Sigmoid colon (tissue), 7 donors: Measurements from ENCODE around the gene ZP1. TPM values are rescaled to one million over a fixed set of nuclear protein-coding genes. Genes with fewer than 3 reads are reported as not detected.

ENCODE experiments used
- DNase-seq: peaks from one replicate; pipeline ENCODE4 v3.0.0-alpha.2; 2019
- H3K27ac ChIP-seq, 4 donors: fragments of 200-600 bp; sonication (generic); one replicate each; pipeline ENCODE4 v1.5.1; 2016 to 2019; ENCODE audit warnings: mild to moderate bottlenecking in 1 of 4
- H3K27me3 ChIP-seq, 3 donors: fragments of 200-600 bp; sonication (generic); one replicate each; pipeline ENCODE4 v1.5.1; 2019; ENCODE audit warnings: mild to moderate bottlenecking in 1 of 3
- H3K36me3 ChIP-seq, 4 donors: fragments of 200-600 bp; sonication (generic); one replicate each; pipeline ENCODE4 v1.5.1; 2016 to 2019
- H3K4me1 ChIP-seq, 4 donors: fragments of 200-600 bp; sonication (generic); one replicate each; pipeline ENCODE4 v1.5.1; 2017 to 2019
- H3K4me3 ChIP-seq, 4 donors: fragments of 200-600 bp; sonication (generic); one replicate each; pipeline ENCODE4 v1.5.1; 2017 to 2019; ENCODE audit warnings: mild to moderate bottlenecking in 2 of 4, moderate library complexity in 1 of 4
- H3K9me3 ChIP-seq, 4 donors: fragments of 200-600 bp in 3 of 4; sonication (generic) in 3 of 4; one replicate each; pipeline versions ENCODE4 v1.5.1 to v1.6.1; 2013 to 2019
- CTCF ChIP-seq, 4 experiments: fragments of 450-650 bp in 3 of 4; fragments of 200-600 bp in 1 of 4; IDR thresholded peaks; one replicate each; pipeline ENCODE4 v1.5.1; 2016 to 2019; ENCODE audit warnings: antibody characterized with exemption in 4 of 4, mild to moderate bottlenecking in 3 of 4, moderate library complexity in 2 of 4
- EP300 ChIP-seq, 4 donors: sonication (generic); formaldehyde crosslinking; IDR thresholded peaks; one replicate each; pipeline ENCODE4 v1.6.1; 2017; ENCODE audit warnings: antibody characterized with exemption in 4 of 4
- POLR2A ChIP-seq, 2 donors: fragments of 450-650 bp; IDR thresholded peaks; one replicate each; pipeline ENCODE4 v1.6.1; 2016; ENCODE audit warnings: antibody characterized with exemption in 2 of 2, mild to moderate bottlenecking in 2 of 2, moderate library complexity in 2 of 2
- POLR2AphosphoS5 ChIP-seq, 4 donors: sonication (generic); formaldehyde crosslinking; IDR thresholded peaks; one replicate each; pipeline ENCODE4 v1.6.1; 2017; ENCODE audit warnings: antibody characterized with exemption in 4 of 4
- WGBS, 2 donors: extraction: QIAGEN DNeasy Blood & Tissue Kit; methylation state at CpG; one replicate each; pipeline ENCODE4 v1.1.7; 2013; 5-methylcytosine and 5-hydroxymethylcytosine counted together
- intact Hi-C: fragments of 100-400 bp; cut with DNase I; formaldehyde crosslinking; loops from one replicate; pipeline ENCODE4 v1.15.1; 2023
- polyA plus RNA-seq, 3 donors: library from polyadenylated mRNA; stranded (reverse); fragments of 200-250 nt; gene quantifications; one replicate each; pipeline ENCODE4 v1.2.3, GENCODE V29; 2013
- total RNA-seq, 4 donors: library from RNA; depleted of rRNA; stranded (reverse); fragments of >200 nt; gene quantifications; one replicate each; pipeline ENCODE4 v1.1.0, GENCODE V29; 2016
- donor health status: healthy with polysubstance abuse.
- donor health status: Bipolar disorder and iron deficiency.
- donor health status: healthy.

The ZP1 gene
- total and polyA plus RNA-seq, 7 donors = 0.15 TPM; not detected in 6

- TF ChIP-seq EP300 (IDR thresholded peaks at IDR 0.05) = no peak
- no peak for TF ChIP-seq POLR2A (IDR thresholded peaks at IDR 0.05)
- no peak for TF ChIP-seq POLR2AphosphoS5 (IDR thresholded peaks at IDR 0.05)
- no peak for TF ChIP-seq CTCF (IDR thresholded peaks at IDR 0.05)
- H3K27me3 ChIP-seq = no peaks in the 10 kb centered on the region
- DNase-seq = peak; percentile 63
- H3K27ac ChIP-seq = no peak overlapping the region
- 85 to 91% methylated on average over 13 of the region's 13 CpGs for WGBS, 2 donors
- peaks cover 0 to 27% (median 21%) of the 10 kb centered on the region in 4 donors for H3K4me1 ChIP-seq
- H3K9me3 ChIP-seq = no peaks in the 10 kb centered on the region
- intact Hi-C loops = loop anchor here (10.0 kb wide), 1 partner anchor 434 kb away; the partner anchor contains the start of genes DDB1 and TKFC
- no peak overlapping the region for H3K4me3 ChIP-seq
- H3K36me3 ChIP-seq = peaks cover 55 to 75% (median 60%) of the 10 kb centered on the region in 4 donors
Measured at GRCh38 chr11:60900673-60901404, 33.5 kb downstream of the ZP1 start.

- no peak overlapping the region for H3K4me3 ChIP-seq
- H3K4me1 ChIP-seq = peaks cover 0 to 34% (median 27%) of the 10 kb centered on the region in 4 donors
- TF ChIP-seq EP300 (IDR thresholded peaks at IDR 0.05) (no peak), CTCF (IDR thresholded peaks at IDR 0.05) (no peak), POLR2AphosphoS5 (IDR thresholded peaks at IDR 0.05) (no peak), POLR2A (IDR thresholded peaks at IDR 0.05) (no peak)
- H3K27ac ChIP-seq = no peak overlapping the region
- no peaks in the 10 kb centered on the region for H3K9me3 ChIP-seq
- H3K27me3 ChIP-seq = no peaks in the 10 kb centered on the region
- 94% methylated on average over 11 of the region's 11 CpGs for WGBS, 2 donors
- intact Hi-C loops = loop anchor here (10.0 kb wide), 1 partner anchor 432 kb away; the partner anchor contains the start of genes DDB1 and TKFC
- peak; percentile 46 for DNase-seq
- H3K36me3 ChIP-seq = peaks cover 39 to 57% (median 46%) of the 10 kb centered on the region in 4 donors
Measured at GRCh38 chr11:60902625-60903024, 35.3 kb downstream of the ZP1 start.

- no peak for DNase-seq
- Histone ChIP-seq H3K4me1 (peaks cover 0 to 29% (median 24%) of the 10 kb centered on the region in 4 donors), H3K27ac (peak overlapping the region; percentile 97 to 100 (median 98)), H3K9me3 (no peaks in the 10 kb centered on the region), H3K36me3 (peaks cover 20 to 35% (median 27%) of the 10 kb centered on the region in 4 donors), H3K4me3 (peak overlapping the region; percentile 89 to 99 (median 95)), H3K27me3 (no peaks in the 10 kb centered on the region)
- TF ChIP-seq EP300 (IDR thresholded peaks at IDR 0.05) (no peak), POLR2A (IDR thresholded peaks at IDR 0.05) (no peak), CTCF (IDR thresholded peaks at IDR 0.05) (no peak), POLR2AphosphoS5 (IDR thresholded peaks at IDR 0.05) (no peak)
- WGBS, 2 donors = 28 to 44% methylated on average over 6 of the region's 6 CpGs
- intact Hi-C loops = loop anchor here (10.0 kb wide), 1 partner anchor 430 kb away; the partner anchor contains the start of genes DDB1 and TKFC
Measured at GRCh38 chr11:60905047-60905446, 37.7 kb downstream of the ZP1 start.

- DNase-seq = peak; percentile 58
- H3K36me3 ChIP-seq = peaks cover 14 to 29% (median 21%) of the 10 kb centered on the region in 4 donors
- no peaks in the 10 kb centered on the region for H3K27me3 ChIP-seq
- H3K4me3 ChIP-seq = peak overlapping the region; percentile 89 to 99 (median 95)
- H3K9me3 ChIP-seq = no peaks in the 10 kb centered on the region
- intact Hi-C loops = loop anchor here (2.0 to 10.0 kb wide), 2 partner anchors 63 to 429 kb away; partner anchors contain the start of genes CCDC86, DDB1 and TKFC
- TF ChIP-seq CTCF (IDR thresholded peaks at IDR 0.05) (no peak), POLR2AphosphoS5 (IDR thresholded peaks at IDR 0.05) (no peak), EP300 (IDR thresholded peaks at IDR 0.05) (no peak), POLR2A (IDR thresholded peaks at IDR 0.05) (no peak)
- WGBS, 2 donors = 1 to 5% methylated on average over 16 of the region's 16 CpGs
- peaks cover 0 to 29% (median 24%) of the 10 kb centered on the region in 4 donors for H3K4me1 ChIP-seq
- peak overlapping the region; percentile 97 to 100 (median 98) for H3K27ac ChIP-seq
Measured at GRCh38 chr11:60905551-60906113, 38.3 kb downstream of the ZP1 start.
